ENCODE results near the gene ABAT.

- TF ChIP-seq CTCF (conservative IDR thresholded peaks at IDR 0.05; ENCODE audit: low read depth, low read length) = no peak
- no peak for TF ChIP-seq EZH2 (IDR thresholded peaks at IDR 0.05; ENCODE audit: borderline replicate concordance, low read depth, low read length, poor library complexity, severe bottlenecking)
Observed at GRCh38 chr16:8819411-8820034, 145.1 kb downstream of the ABAT start.
